Adrenal gland (tissue), 12 donors: ENCODE data around the gene PICK1. TPM values are rescaled to one million over a fixed set of nuclear protein-coding genes. Genes with fewer than 3 reads are reported as not detected.

Experiments
- DNase-seq, 7 donors: peaks; one replicate each; pipeline ENCODE4 v3.0.0-alpha.2; 2019 to 2020
- H3K27ac ChIP-seq, 5 donors: fragments of 200-600 bp; sonication (generic) in 4 of 5; 1 replicate in 3 of 5; 2 replicates in 2 of 5; pipeline versions ENCODE4 v1.5.1 to v1.8.0; 2016 to 2020; ENCODE audit warnings: mild to moderate bottlenecking in 1 of 5
- H3K27me3 ChIP-seq: fragments of 200-600 bp; 2 replicates; pipeline ENCODE4 v1.8.0; 2021
- H3K36me3 ChIP-seq, 2 donors: fragments of 200-600 bp; replicated peaks in 1 of 2; 1 replicate in 1 of 2; 2 replicates in 1 of 2; pipeline versions ENCODE4 v1.5.1 to v1.8.0; 2018 to 2022
- H3K4me1 ChIP-seq, 2 donors: fragments of 200-600 bp; replicated peaks in 1 of 2; 1 replicate in 1 of 2; 2 replicates in 1 of 2; pipeline versions ENCODE4 v1.5.1 to v1.8.0; 2018 to 2021
- H3K4me3 ChIP-seq, 4 donors: fragments of 200-600 bp; sonication (generic) in 3 of 4; one replicate each; pipeline ENCODE4 v1.5.1; 2016 to 2018
- H3K9me3 ChIP-seq, 3 donors: fragments of 200-600 bp; sonication (generic) in 1 of 3; replicated peaks in 1 of 3; 1 replicate in 2 of 3; 2 replicates in 1 of 3; pipeline versions ENCODE4 v1.5.1 to v1.8.0; 2016 to 2021
- CTCF ChIP-seq, 6 experiments: fragments of 450-650 bp in 4 of 6; fragments of 200-600 bp in 2 of 6; sonication (generic) in 1 of 6; IDR thresholded peaks; 1 replicate in 5 of 6; 2 replicates in 1 of 6; pipeline versions ENCODE4 v1.5.1 to v1.8.0; 2016 to 2021; ENCODE audit warnings: antibody characterized with exemption in 6 of 6, mild to moderate bottlenecking in 2 of 6, moderate library complexity in 1 of 6
- POLR2A ChIP-seq, 2 donors: fragments of 450-650 bp; IDR thresholded peaks; one replicate each; pipeline ENCODE4 v1.6.1; 2017; ENCODE audit warnings: antibody characterized with exemption in 2 of 2, mild to moderate bottlenecking in 2 of 2, moderate library complexity in 1 of 2
- WGBS, 4 donors: extraction: QIAGEN DNeasy Blood & Tissue Kit in 2 of 4; methylation state at CpG; one replicate each; pipeline versions ENCODE4 v1.1.5 to v1.1.7; 2013 to 2017; 5-methylcytosine and 5-hydroxymethylcytosine counted together
- intact Hi-C, 2 donors: fragments of 100-400 bp; cut with DNase I; formaldehyde crosslinking; loops; one replicate each; pipeline versions ENCODE4 v1.14.1 to v1.15.0; 2022 to 2023
- polyA plus RNA-seq, 3 donors: library from polyadenylated mRNA; stranded (reverse); fragments of 200-250 nt in 2 of 3; fragments of 350-450 nt in 1 of 3; fragmentation: Illumina TruSeq in 1 of 3; extraction: RNeasy Lipid Tissue Mini Kit (QIAGEN cat#74804) in 1 of 3; gene quantifications; one replicate each; pipeline ENCODE4 v1.2.3, GENCODE V29; 2013 to 2014
- total RNA-seq, 9 donors: library from RNA; depleted of rRNA in 4 of 9; stranded (reverse); fragments of >200 nt in 4 of 9; fragments of 120-200 nt in 1 of 9; fragmentation: NEBNext Ultra II Directional in 1 of 9; extraction: Animal tissue kit (Norgen Biotek cat#: 25700) in 1 of 9; gene quantifications; one replicate each; pipeline versions ENCODE4 v1.1.0 to v1.2.4, GENCODE V29; 2013 to 2023
- donor health status: healthy with polysubstance abuse.
- donor health status: Bipolar disorder and iron deficiency.
- donor health status: DM: yes; HTN: yes; CAD: no.
- donor health status: DM: no; HTN: no; CAD: no.
- donor health status: DM: no; HTN: no; CAD: no.
- donor health status: DM: yes; HTN: yes; CAD: no.

The PICK1 gene
- total and polyA plus RNA-seq, 12 donors, result 28.7 to 93.6 (median 39.0) TPM

GRCh38 chr22:38086001-38086845 lies 29.0 kb downstream of the PICK1 start:
- no peak for DNase-seq

GRCh38 chr22:38086942-38087341 lies 29.7 kb downstream of the PICK1 start:
- no peak for DNase-seq
- intact Hi-C loops, result no loop called here
- no peaks in the 10 kb centered on the region for H3K9me3 ChIP-seq
- peaks cover 13 to 14% of the 10 kb centered on the region in 2 donors for H3K4me1 ChIP-seq
- no peak for TF ChIP-seq POLR2A (IDR thresholded peaks at IDR 0.05)
- TF ChIP-seq CTCF (IDR thresholded peaks at IDR 0.05), result no peak
- no peak overlapping the region for H3K4me3 ChIP-seq
- 86 to 96% (median 91%) methylated on average over 12 to 13 of the region's 13 CpGs for WGBS, 4 donors
- no peaks in the 10 kb centered on the region for H3K36me3 ChIP-seq
- peaks cover 15% of the 10 kb centered on the region for H3K27me3 ChIP-seq
- no peak overlapping the region for H3K27ac ChIP-seq

More at GRCh38 chr22:38086001-38086845, 29.0 kb downstream of the PICK1 start:
- H3K9me3 ChIP-seq, result no peaks in the 10 kb centered on the region
- intact Hi-C loops, result no loop called here
- no peak overlapping the region for H3K4me3 ChIP-seq
- H3K27me3 ChIP-seq, result peaks cover 20% of the 10 kb centered on the region
- H3K36me3 ChIP-seq, result no peaks in the 10 kb centered on the region
- no peak for TF ChIP-seq CTCF (IDR thresholded peaks at IDR 0.05)
- TF ChIP-seq POLR2A (IDR thresholded peaks at IDR 0.05), result no peak
- peaks cover 20% of the 10 kb centered on the region in 2 donors for H3K4me1 ChIP-seq
- no peak overlapping the region for H3K27ac ChIP-seq
- 90 to 97% (median 90%) methylated on average over 9 to 25 of the region's 25 CpGs for WGBS, 4 donors

- TF ChIP-seq POLR2A (IDR thresholded peaks at IDR 0.05), result no peak
- TF ChIP-seq CTCF (IDR thresholded peaks at IDR 0.05), result no peak
- no peak for DNase-seq
- WGBS, 4 donors, result 89 to 97% (median 94%) methylated on average over 9 to 12 of the region's 12 CpGs
These were observed 30.7 kb downstream of the PICK1 start for GRCh38 chr22:38087855-38088254.

GRCh38 chr22:38088629-38089473 lies 31.6 kb downstream of the PICK1 start:
- no peak for DNase-seq
- no peaks in the 10 kb centered on the region for H3K36me3 ChIP-seq
- H3K4me1 ChIP-seq, result peaks cover 7 to 8% of the 10 kb centered on the region in 2 donors
- H3K27me3 ChIP-seq, result peaks cover 3% of the 10 kb centered on the region
- no peak for TF ChIP-seq CTCF (IDR thresholded peaks at IDR 0.05)
- TF ChIP-seq POLR2A (IDR thresholded peaks at IDR 0.05), result no peak
- intact Hi-C loops, result no loop called here
- WGBS, 4 donors, result 22 to 85% (median 41%) methylated on average over 3 to 79 of the region's 85 CpGs
- H3K9me3 ChIP-seq, result no peaks in the 10 kb centered on the region
- H3K4me3 ChIP-seq, result peak overlapping the region in 1 of 4 donors; percentile 10
- no peak overlapping the region for H3K27ac ChIP-seq

More at GRCh38 chr22:38087855-38088254, 30.7 kb downstream of the PICK1 start:
- peaks cover 7% of the 10 kb centered on the region for H3K27me3 ChIP-seq
- no peaks in the 10 kb centered on the region for H3K36me3 ChIP-seq
- no peak overlapping the region for H3K27ac ChIP-seq
- intact Hi-C loops, result no loop called here
- H3K4me1 ChIP-seq, result peaks cover 7 to 8% of the 10 kb centered on the region in 2 donors
- no peak overlapping the region for H3K4me3 ChIP-seq
- H3K9me3 ChIP-seq, result no peaks in the 10 kb centered on the region
